Measurements from ENCODE around the gene ZNF483. TPM values are rescaled to one million over a fixed set of nuclear protein-coding genes. Genes with fewer than 3 reads are reported as not detected.

Gene ZNF483
- total RNA-seq, 1 experiment from 2014 or later: not detected

GRCh38 chr9:111572950-111573604, 48.1 kb downstream of the ZNF483 start:
- intact Hi-C loops (cut with micrococcal nuclease; ENCODE audit: unreplicated experiment): no loop called here
- no TSS peak for BruUV-seq (replicated peaks)
- Mint-ChIP-seq H3K27ac (ENCODE audit: unreplicated experiment) (no peak overlapping the region), H3K4me3 (ENCODE audit: low read depth, unreplicated experiment) (no peak overlapping the region), H3K4me1 (ENCODE audit: low read depth, unreplicated experiment) (no peaks in the 10 kb centered on the region), H3K9me3 (ENCODE audit: low read depth, unreplicated experiment) (peaks cover 12% of the 10 kb centered on the region), H3K27me3 (ENCODE audit: unreplicated experiment) (no peaks in the 10 kb centered on the region), H3K36me3 (ENCODE audit: insufficient read depth, unreplicated experiment) (peaks cover 30% of the 10 kb centered on the region)
- TF ChIP-seq, protein P1, sequence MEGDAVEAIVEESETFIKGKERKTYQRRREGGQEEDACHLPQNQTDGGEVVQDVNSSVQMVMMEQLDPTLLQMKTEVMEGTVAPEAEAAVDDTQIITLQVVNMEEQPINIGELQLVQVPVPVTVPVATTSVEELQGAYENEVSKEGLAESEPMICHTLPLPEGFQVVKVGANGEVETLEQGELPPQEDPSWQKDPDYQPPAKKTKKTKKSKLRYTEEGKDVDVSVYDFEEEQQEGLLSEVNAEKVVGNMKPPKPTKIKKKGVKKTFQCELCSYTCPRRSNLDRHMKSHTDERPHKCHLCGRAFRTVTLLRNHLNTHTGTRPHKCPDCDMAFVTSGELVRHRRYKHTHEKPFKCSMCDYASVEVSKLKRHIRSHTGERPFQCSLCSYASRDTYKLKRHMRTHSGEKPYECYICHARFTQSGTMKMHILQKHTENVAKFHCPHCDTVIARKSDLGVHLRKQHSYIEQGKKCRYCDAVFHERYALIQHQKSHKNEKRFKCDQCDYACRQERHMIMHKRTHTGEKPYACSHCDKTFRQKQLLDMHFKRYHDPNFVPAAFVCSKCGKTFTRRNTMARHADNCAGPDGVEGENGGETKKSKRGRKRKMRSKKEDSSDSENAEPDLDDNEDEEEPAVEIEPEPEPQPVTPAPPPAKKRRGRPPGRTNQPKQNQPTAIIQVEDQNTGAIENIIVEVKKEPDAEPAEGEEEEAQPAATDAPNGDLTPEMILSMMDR (IDR thresholded peaks at IDR 0.05; ENCODE audit: unreplicated experiment): no peak
- CTCF ChIA-PET: interaction anchor here (0.6 kb wide), 1 partner anchor 25 kb away, joined by 4 read pairs; no protein-coding TSS in a partner anchor
- DNase-seq: no peak

DNA sequence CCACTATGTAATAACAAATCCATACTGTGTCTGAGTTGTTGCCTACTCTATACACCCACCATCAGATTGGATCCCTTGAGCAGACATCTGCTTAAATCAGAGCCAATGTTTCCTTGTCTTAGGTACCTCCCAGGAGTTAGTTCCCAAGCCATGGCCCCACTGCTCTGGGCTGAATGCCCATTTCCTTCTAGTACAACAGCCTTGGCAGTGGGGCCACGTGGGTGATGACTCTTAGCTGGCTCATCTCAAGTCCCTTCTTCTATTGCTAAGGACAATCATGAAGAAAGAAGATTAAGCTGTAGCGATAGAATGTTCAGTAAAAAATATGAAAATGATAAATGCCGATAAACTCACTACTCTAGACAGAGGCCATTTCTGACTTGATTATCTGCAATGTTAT, 57.9 kb downstream of the ZNF483 start:
- H3K27me3 Mint-ChIP-seq (ENCODE audit: unreplicated experiment): no peaks in the 10 kb centered on the region

DNA sequence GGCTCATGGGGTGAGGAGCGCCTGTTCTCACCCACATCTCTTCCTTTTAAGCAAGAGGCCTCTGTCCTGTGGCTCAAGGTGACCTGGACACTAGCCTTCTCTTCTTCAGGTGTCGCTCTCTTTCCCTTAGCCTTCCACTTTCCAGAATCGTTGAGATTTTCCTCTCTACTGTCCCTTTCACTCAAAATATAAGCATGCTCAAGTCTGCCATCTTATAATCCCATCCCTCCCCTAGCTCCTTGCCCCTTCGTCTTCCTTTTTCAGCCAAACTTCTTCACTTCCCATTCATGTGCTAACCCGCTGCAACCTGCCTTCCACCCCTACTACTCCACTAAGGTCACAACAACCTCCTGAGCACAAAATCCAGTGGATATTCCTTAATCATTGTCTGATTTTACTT, 61.4 kb downstream of the ZNF483 start:
- CTCF ChIA-PET: no interaction called here
- no TSS peak for BruUV-seq (replicated peaks)
- no peak overlapping the region for H3K4me3 Mint-ChIP-seq (ENCODE audit: low read depth, unreplicated experiment)
- no peaks in the 10 kb centered on the region for H3K9me3 Mint-ChIP-seq (ENCODE audit: low read depth, unreplicated experiment)
- H3K36me3 Mint-ChIP-seq (ENCODE audit: insufficient read depth, unreplicated experiment): no peaks in the 10 kb centered on the region
- DNase-seq: no peak
- intact Hi-C loops (cut with micrococcal nuclease; ENCODE audit: unreplicated experiment): no loop called here
- H3K27ac Mint-ChIP-seq (ENCODE audit: unreplicated experiment): no peak overlapping the region
- H3K4me1 Mint-ChIP-seq (ENCODE audit: low read depth, unreplicated experiment): no peaks in the 10 kb centered on the region
- H3K27me3 Mint-ChIP-seq (ENCODE audit: unreplicated experiment): no peaks in the 10 kb centered on the region
- TF ChIP-seq, protein P1 (IDR thresholded peaks at IDR 0.05; ENCODE audit: unreplicated experiment): no peak

More for the DNA sequence above, 57.9 kb downstream of the ZNF483 start:
- H3K4me3 Mint-ChIP-seq (ENCODE audit: low read depth, unreplicated experiment): no peak overlapping the region
- no peaks in the 10 kb centered on the region for H3K4me1 Mint-ChIP-seq (ENCODE audit: low read depth, unreplicated experiment)
- DNase-seq: no peak
- CTCF ChIA-PET: no interaction called here
- no TSS peak for BruUV-seq (replicated peaks)
- H3K36me3 Mint-ChIP-seq (ENCODE audit: insufficient read depth, unreplicated experiment): peaks cover 11% of the 10 kb centered on the region
- TF ChIP-seq, protein P1 (IDR thresholded peaks at IDR 0.05; ENCODE audit: unreplicated experiment): no peak
- no peak overlapping the region for H3K27ac Mint-ChIP-seq (ENCODE audit: unreplicated experiment)
- H3K9me3 Mint-ChIP-seq (ENCODE audit: low read depth, unreplicated experiment): no peaks in the 10 kb centered on the region
- intact Hi-C loops (cut with micrococcal nuclease; ENCODE audit: unreplicated experiment): no loop called here

- no peaks in the 10 kb centered on the region for H3K4me1 Mint-ChIP-seq (ENCODE audit: low read depth, unreplicated experiment)
- no peak overlapping the region for H3K4me3 Mint-ChIP-seq (ENCODE audit: low read depth, unreplicated experiment)
- DNase-seq: no peak
- TF ChIP-seq, protein P1 (IDR thresholded peaks at IDR 0.05; ENCODE audit: unreplicated experiment): no peak
- CTCF ChIA-PET: no interaction called here
- H3K9me3 Mint-ChIP-seq (ENCODE audit: low read depth, unreplicated experiment): no peaks in the 10 kb centered on the region
- no TSS peak for BruUV-seq (replicated peaks)
- intact Hi-C loops (cut with micrococcal nuclease; ENCODE audit: unreplicated experiment): no loop called here
- no peaks in the 10 kb centered on the region for H3K27me3 Mint-ChIP-seq (ENCODE audit: unreplicated experiment)
- H3K27ac Mint-ChIP-seq (ENCODE audit: unreplicated experiment): no peak overlapping the region
- peaks cover 4% of the 10 kb centered on the region for H3K36me3 Mint-ChIP-seq (ENCODE audit: insufficient read depth, unreplicated experiment)
Observed at GRCh38 chr9:111588846-111589245, 63.9 kb downstream of the ZNF483 start.
